Endothelial cell of umbilical vein (primary cell): Measurements from ENCODE around the gene COPS7A. TPM values are rescaled to one million over a fixed set of nuclear protein-coding genes. Genes with fewer than 3 reads are reported as not detected.
"Not testable (repeated sequence)": the region's sequence is repeated elsewhere in the genome, so short reads cannot be mapped to it uniquely, and the experiment has no call there.

ENCODE experiments used
- BruUV-seq: library from RNA; stranded (reverse); fragments of 400-500 nt; replicated peaks from 2 replicates; lab custom pipeline; 2021; lab: Mats Ljungman, UMichigan
- CTCF ChIA-PET: fragments of 300-600, 350-600 bp; sonication (Branson Sonifier 250); formaldehyde crosslinking; loops from one replicate; lab custom pipeline; 2021; ENCODE audit warnings: antibody characterized with exemption, inconsistent platforms; lab: Charles Lee
- POLR2A ChIA-PET: fragments of 300-600, 350-600 bp; sonication (Branson Sonifier 250); formaldehyde crosslinking; loops from one replicate; lab custom pipeline; 2021; ENCODE audit warnings: antibody characterized with exemption, inconsistent platforms; lab: Charles Lee
- DNase-seq: peaks from one replicate; pipeline ENCODE4 v3.0.0-alpha.2; 2011; ENCODE audit warnings: low read depth, low spot score
- FAIRE-seq: peaks from 2 replicates; lab custom pipeline; 2011; peaks lifted over from hg19 to GRCh38; lab: Jason Lieb, UNC
- H2AFZ ChIP-seq: 2 replicates; pipeline ENCODE4 v1.6.0; 2012; ENCODE audit warnings: low read depth, low read length, control low read depth, inconsistent platforms
- H3K27ac ChIP-seq: 2 replicates; pipeline ENCODE4 v1.5.1; 2011; ENCODE audit warnings: low read depth, mild to moderate bottlenecking, control low read depth, low read length, moderate library complexity; ENCODE audit not compliant: insufficient read depth
- H3K27me3 ChIP-seq, 2 experiments: 2 replicates each; pipeline versions ENCODE4 v1.6.0 to v1.6.1; 2011; ENCODE audit warnings: low read length in 2 of 2, mixed read lengths in 1 of 2; ENCODE audit not compliant: control insufficient read depth in 2 of 2, insufficient read depth in 2 of 2
- H3K36me3 ChIP-seq, 2 experiments: 2 replicates in 1 of 2; 3 replicates in 1 of 2; pipeline ENCODE4 v1.5.1; 2011; ENCODE audit warnings: low read length in 2 of 2, mild to moderate bottlenecking in 1 of 2, moderate library complexity in 1 of 2; ENCODE audit not compliant: control insufficient read depth in 2 of 2, insufficient read depth in 2 of 2; ENCODE audit errors: extremely low read depth in 1 of 2
- H3K4me1 ChIP-seq: 3 replicates; pipeline ENCODE4 v1.5.1; 2011; ENCODE audit warnings: mild to moderate bottlenecking, low read length; ENCODE audit not compliant: control insufficient read depth, insufficient read depth; ENCODE audit errors: extremely low read depth
- H3K4me2 ChIP-seq: 2 replicates; pipeline ENCODE4 v1.6.1; 2011; ENCODE audit warnings: low read length, control low read depth, mixed read lengths; ENCODE audit not compliant: insufficient read depth
- H3K4me3 ChIP-seq, 3 experiments: fragments of 200-600 bp in 1 of 3; sonication (generic), shearing (Covaris generic) in 1 of 3; replicated peaks in 1 of 3; 2 replicates each; pipeline ENCODE4 v1.5.1; 2011 to 2016; ENCODE audit warnings: control low read depth in 3 of 3, low read length in 3 of 3, mild to moderate bottlenecking in 2 of 3, inconsistent platforms in 1 of 3, low read depth in 1 of 3, moderate library complexity in 1 of 3; ENCODE audit not compliant: insufficient read depth in 1 of 3
- H3K79me2 ChIP-seq: 2 replicates; pipeline ENCODE4 v1.6.0; 2012; ENCODE audit warnings: low read length, inconsistent platforms; ENCODE audit not compliant: control insufficient read depth, insufficient read depth
- H3K9ac ChIP-seq: replicated peaks from 2 replicates; pipeline ENCODE3; 2011; ENCODE audit warnings: low read length, control low read depth; ENCODE audit not compliant: insufficient read depth; ENCODE audit errors: extremely low read depth
- H3K9me1 ChIP-seq: replicated peaks from 3 replicates; pipeline ENCODE4 v1.6.0; 2011; ENCODE audit warnings: mild to moderate bottlenecking, low read length; ENCODE audit not compliant: control insufficient read depth, insufficient read depth; ENCODE audit errors: extremely low read depth
- H3K9me3 ChIP-seq: replicated peaks from 2 replicates; pipeline ENCODE4 v1.5.1; 2012; ENCODE audit warnings: low read length, inconsistent platforms; ENCODE audit not compliant: control insufficient read depth, insufficient read depth
- H4K20me1 ChIP-seq: replicated peaks from 2 replicates; pipeline ENCODE3; 2011; ENCODE audit warnings: mild to moderate bottlenecking, low read length; ENCODE audit not compliant: control insufficient read depth, insufficient read depth; ENCODE audit errors: extremely low read depth
- CTCF ChIP-seq, 2 donors: IDR thresholded peaks; 1 replicate in 1 of 2; 2 replicates in 1 of 2; pipeline ENCODE4 v1.5.1; 2011; ENCODE audit warnings: low read length in 2 of 2, mild to moderate bottlenecking in 2 of 2, moderate library complexity in 2 of 2, control low read depth in 1 of 2, inconsistent platforms in 1 of 2, low read depth in 1 of 2; ENCODE audit not compliant: insufficient read depth in 1 of 2; ENCODE audit errors: extremely low read depth in 1 of 2
- EZH2 ChIP-seq: IDR thresholded peaks from 2 replicates; pipeline ENCODE4 v1.6.1; 2012; ENCODE audit warnings: borderline replicate concordance, low read depth, mild to moderate bottlenecking, moderate library complexity, low read length, inconsistent platforms; ENCODE audit not compliant: severe bottlenecking
- FOS ChIP-seq: IDR thresholded peaks from 2 replicates; pipeline ENCODE4 v1.6.1; 2011; ENCODE audit warnings: mild to moderate bottlenecking, low read length, moderate library complexity, borderline replicate concordance; ENCODE audit not compliant: insufficient read depth
- GATA2 ChIP-seq: IDR thresholded peaks from 2 replicates; pipeline ENCODE4 v1.7.0; 2011; ENCODE audit warnings: low read depth, mild to moderate bottlenecking, moderate library complexity, mixed read lengths, low read length; ENCODE audit not compliant: insufficient read length, insufficient read depth
- JUN ChIP-seq: IDR thresholded peaks from 2 replicates; pipeline ENCODE4 v1.6.1; 2011; ENCODE audit warnings: borderline replicate concordance, low read depth; ENCODE audit not compliant: insufficient read length, insufficient read depth
- MAX ChIP-seq: IDR thresholded peaks from 2 replicates; pipeline ENCODE4 v1.6.1; 2011; ENCODE audit not compliant: insufficient read depth, insufficient read length
- MYC ChIP-seq: IDR thresholded peaks from one replicate; pipeline ENCODE4 v1.6.1; 2011; ENCODE audit warnings: mild to moderate bottlenecking, low read depth, low read length
- POLR2A ChIP-seq: IDR thresholded peaks from 2 replicates; pipeline ENCODE4 v1.6.1; 2012; ENCODE audit warnings: low read depth, mild to moderate bottlenecking, control low read depth, low read length
- POLR2AphosphoS5 ChIP-seq: IDR thresholded peaks from 2 replicates; pipeline ENCODE4 v1.6.1; 2012; ENCODE audit warnings: low read depth, mild to moderate bottlenecking, control low read depth, low read length, moderate library complexity; ENCODE audit not compliant: insufficient read depth
- dilution Hi-C: fragments of 300-500 bp; cut with MboI; formaldehyde crosslinking; loops from one replicate; pipeline ENCODE4 v1.15.0; 2019; ENCODE audit warnings: low sequenced_read_pairs; ENCODE audit not compliant: extremely low pct_ligation_motif_present
- intact Hi-C: fragments of 100-400 bp; cut with micrococcal nuclease; formaldehyde crosslinking; loops from one replicate; pipeline ENCODE4 v1.10.0; 2022
- polyA plus RNA-seq, 4 experiments: library from polyadenylated mRNA; depleted of rRNA in 3 of 4; stranded (reverse) in 3 of 4; unstranded in 1 of 4; fragments of >200 nt; gene quantifications; 2 replicates each; pipeline versions ENCODE4 v1.2.1 to v1.2.3, GENCODE V29; 2011 to 2012; ENCODE audit warnings: missing spikeins in 1 of 4
- total RNA-seq: library from RNA; stranded (reverse); gene quantifications from 2 replicates; pipeline ENCODE4 v1.2.3, GENCODE V29; 2021

COPS7A gene
- total and polyA plus RNA-seq, 2 donors (not counting 3 experiments of a cell fraction or from before 2014, with no cell fraction given), result 41.1 to 104 TPM

GRCh38 chr12:6708960-6709394 is 14.9 kb upstream of the COPS7A start:
- CTCF ChIA-PET, result no interaction called here
- no peaks in the 10 kb centered on the region for H3K9me1 ChIP-seq
- no peaks in the 10 kb centered on the region for H3K4me1 ChIP-seq
- H4K20me1 ChIP-seq, result no peaks in the 10 kb centered on the region
- BruUV-seq, result no TSS peak
- H2AFZ ChIP-seq, result no peak overlapping the region
- H3K36me3 ChIP-seq, result no peaks in the 10 kb centered on the region
- no peaks in the 10 kb centered on the region for H3K79me2 ChIP-seq
- no peak for TF ChIP-seq POLR2AphosphoS5
- no peak for TF ChIP-seq EZH2
- TF ChIP-seq MYC, result no peak
- no peak for TF ChIP-seq MAX
- TF ChIP-seq JUN, result no peak
- TF ChIP-seq CTCF (IDR thresholded peaks at IDR 0.05; ENCODE audit: extremely low read depth in 1 of 2, insufficient read depth in 1 of 2, low read depth in 1 of 2, low read length in 2 of 2), result no peak
- TF ChIP-seq POLR2A, result no peak
- TF ChIP-seq GATA2, result no peak
- no peak for TF ChIP-seq FOS
- no peak overlapping the region for H3K4me3 ChIP-seq
- no peaks in the 10 kb centered on the region for H3K9me3 ChIP-seq
- no peak for DNase-seq
- POLR2A ChIA-PET, result interaction anchor here (0.6 kb wide), 1 partner anchor 93 kb away, joined by 3 read pairs; no protein-coding TSS in a partner anchor
- intact Hi-C loops (no loop called here), dilution Hi-C loops (no loop called here)
- no peaks in the 10 kb centered on the region for H3K27me3 ChIP-seq
- no peak overlapping the region for H3K9ac ChIP-seq
- H3K27ac ChIP-seq, result no peak overlapping the region
- H3K4me2 ChIP-seq, result no peak overlapping the region
- FAIRE-seq, result no peak

- H3K9ac ChIP-seq, H2AFZ ChIP-seq, H3K9me1 ChIP-seq, BruUV-seq, H3K27ac ChIP-seq, H3K36me3 ChIP-seq, intact Hi-C loops, H3K79me2 ChIP-seq, FAIRE-seq, H3K4me3 ChIP-seq, dilution Hi-C loops, H4K20me1 ChIP-seq, H3K4me2 ChIP-seq, DNase-seq, H3K9me3 ChIP-seq, H3K27me3 ChIP-seq, H3K4me1 ChIP-seq: not testable (repeated sequence)
- CTCF ChIA-PET, result interaction anchor here (0.7 kb wide), 1 partner anchor 162 kb away, joined by 3 read pairs; no protein-coding TSS in a partner anchor
- POLR2A ChIA-PET, result interaction anchor here (0.6 kb wide), 1 partner anchor 9 kb away, joined by 3 read pairs; no protein-coding TSS in a partner anchor
These were observed 7.6 kb upstream of the COPS7A start for GRCh38 chr12:6716031-6716873.
